ENCODE data around the gene SLIT1. TPM values are rescaled to one million over a fixed set of nuclear protein-coding genes. Genes with fewer than 3 reads are reported as not detected.

SLIT1 gene
- total and polyA plus RNA-seq, 4 experiments from 2014 or later, result 0.05 to 0.32 (median 0.28) TPM; not detected in 1

DNA sequence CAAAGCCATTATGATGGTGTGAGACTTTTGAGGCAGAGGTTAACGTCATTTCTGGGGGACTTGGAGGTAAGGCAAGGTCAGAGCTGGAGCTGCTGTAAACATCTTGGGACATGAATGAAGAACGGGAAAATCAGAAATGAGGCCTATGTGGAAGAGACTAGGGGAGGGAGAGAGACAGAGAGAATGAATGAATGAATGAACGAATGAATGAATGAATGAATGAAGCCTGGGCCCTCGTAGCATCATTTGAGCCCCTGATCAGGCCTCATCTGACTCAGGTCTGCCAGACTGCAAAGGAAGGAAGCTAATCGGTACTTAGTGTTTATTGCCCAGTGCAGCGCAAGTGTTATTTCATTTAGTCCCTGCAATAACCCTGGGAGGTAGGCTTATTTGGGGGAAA is 79.6 kb downstream of the SLIT1 start:
- CTCF ChIA-PET (ENCODE audit: partially characterized antibody), result interaction anchor here (1.2 kb wide), 2 partner anchors 24 to 50 kb away, joined by 3 read pairs; no protein-coding TSS in a partner anchor
- Mint-ChIP-seq H3K27ac (no peak overlapping the region), H3K27me3 (peaks cover 9 to 11% of the 10 kb centered on the region in 2 donors), H3K4me3 (no peak overlapping the region), H3K36me3 (no peaks in the 10 kb centered on the region), H3K4me1 (peaks cover 0 to 4% (median 0%) of the 10 kb centered on the region in 4 donors), H3K9me3 (peaks cover 0 to 2% (median 0%) of the 10 kb centered on the region in 8 donors)
- POLR2A ChIA-PET (ENCODE audit: partially characterized antibody), result no interaction called here
- no peak overlapping the region for H3K27ac ChIP-seq (ENCODE audit: low read depth, low read length)
- intact Hi-C loops (cut with micrococcal nuclease), result no loop called here
- H3K4me3 ChIP-seq (ENCODE audit: low read length in 2 of 2), result no peak overlapping the region
- no peaks in the 10 kb centered on the region for H3K36me3 ChIP-seq (ENCODE audit: insufficient read depth, low read length)
- no peaks in the 10 kb centered on the region for H3K27me3 ChIP-seq (ENCODE audit: insufficient read depth, low read length)
- H3K4me1 ChIP-seq (ENCODE audit: insufficient read depth, low read length), result no peaks in the 10 kb centered on the region
- DNase-seq, result no peak
- H3K9me3 ChIP-seq (ENCODE audit: control insufficient read depth in 1 of 2, low read length in 2 of 2), result no peaks in the 10 kb centered on the region

DNA sequence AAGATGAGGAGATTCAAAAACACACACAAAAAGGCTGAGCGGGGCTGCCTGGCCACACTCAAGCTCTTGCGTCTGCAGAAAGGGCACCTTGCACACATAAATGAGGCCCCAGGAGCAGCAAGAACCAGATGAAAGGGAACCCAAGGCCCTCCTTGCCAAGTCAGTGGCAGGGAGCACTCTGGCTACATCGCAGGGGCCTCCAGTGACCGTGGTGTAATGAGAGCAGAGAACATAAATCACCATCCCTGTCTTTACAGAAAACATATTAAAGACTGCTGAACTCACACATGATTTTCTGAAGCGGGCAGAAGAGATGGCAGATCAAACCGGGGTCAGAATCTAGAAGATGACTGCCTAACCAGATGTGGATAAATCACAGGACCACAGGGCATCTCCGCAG is 80.5 kb downstream of the SLIT1 start:
- Histone ChIP-seq H3K4me1 (ENCODE audit: insufficient read depth, low read length) (no peaks in the 10 kb centered on the region), H3K27me3 (ENCODE audit: insufficient read depth, low read length) (no peaks in the 10 kb centered on the region), H3K36me3 (ENCODE audit: insufficient read depth, low read length) (no peaks in the 10 kb centered on the region), H3K27ac (ENCODE audit: low read depth, low read length) (no peak overlapping the region), H3K9me3 (ENCODE audit: control insufficient read depth in 1 of 2, low read length in 2 of 2) (no peaks in the 10 kb centered on the region), H3K4me3 (ENCODE audit: low read length in 2 of 2) (no peak overlapping the region)
- ChIA-PET POLR2A (ENCODE audit: partially characterized antibody) (no interaction called here), CTCF (ENCODE audit: partially characterized antibody) (interaction anchor here (1.2 to 1.5 kb wide), 2 partner anchors 9 to 51 kb away, joined by 3 read pairs; no protein-coding TSS in a partner anchor)
- Mint-ChIP-seq H3K9me3 (peaks cover 0 to 2% (median 0%) of the 10 kb centered on the region in 8 donors), H3K4me3 (no peak overlapping the region), H3K36me3 (no peaks in the 10 kb centered on the region), H3K4me1 (peaks cover 0 to 4% (median 0%) of the 10 kb centered on the region in 4 donors), H3K27ac (no peak overlapping the region), H3K27me3 (peaks cover 10 to 13% of the 10 kb centered on the region in 2 donors)
- intact Hi-C loops (cut with micrococcal nuclease), result no loop called here
- no peak for DNase-seq

DNA sequence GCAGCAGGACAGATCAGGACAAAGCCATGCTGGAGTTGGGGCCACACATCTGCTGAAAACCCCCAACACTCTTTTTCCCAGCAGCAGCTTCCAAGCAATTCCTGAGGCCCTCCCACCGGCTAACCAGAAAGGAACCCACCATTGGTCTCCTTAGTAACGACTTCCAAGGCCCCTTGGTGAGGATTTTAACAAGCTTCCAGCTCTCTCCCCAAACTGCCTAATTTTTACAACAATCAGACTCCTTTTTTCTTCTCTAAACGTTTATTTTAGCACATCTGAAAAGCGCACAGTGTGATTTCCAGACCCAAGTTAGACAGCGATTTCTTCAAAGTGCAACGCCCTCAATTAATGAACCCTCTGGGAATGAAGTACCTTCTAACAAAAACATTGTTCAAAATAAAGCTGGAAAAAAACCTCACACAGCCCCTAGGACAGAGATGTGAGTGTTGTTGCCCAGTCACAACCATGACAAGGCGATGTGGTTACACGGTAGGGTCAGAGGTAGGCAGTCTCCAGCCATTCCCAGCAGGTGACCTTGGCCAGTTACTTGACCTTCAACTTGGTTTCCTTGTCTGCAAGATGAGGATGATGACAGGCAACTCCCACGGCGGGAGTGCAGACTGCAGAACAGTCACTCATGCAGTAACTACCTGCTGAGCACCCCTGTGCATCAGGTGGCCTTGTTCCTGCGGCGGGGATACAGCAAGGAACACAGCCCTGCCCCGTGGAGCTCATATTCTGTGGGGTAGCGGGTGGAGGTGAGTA is 82.3 kb downstream of the SLIT1 start:
- H3K4me1 Mint-ChIP-seq, result no peaks in the 10 kb centered on the region
- H3K27me3 ChIP-seq (ENCODE audit: insufficient read depth, low read length), result no peaks in the 10 kb centered on the region
- intact Hi-C loops (cut with micrococcal nuclease), result no loop called here
- peaks cover 6 to 11% of the 10 kb centered on the region in 2 donors for H3K27me3 Mint-ChIP-seq
- H3K9me3 Mint-ChIP-seq, result no peaks in the 10 kb centered on the region
- no peak overlapping the region for H3K27ac ChIP-seq (ENCODE audit: low read depth, low read length)
- no peaks in the 10 kb centered on the region for H3K36me3 Mint-ChIP-seq
- no peaks in the 10 kb centered on the region for H3K9me3 ChIP-seq (ENCODE audit: control insufficient read depth in 1 of 2, low read length in 2 of 2)
- no peak overlapping the region for H3K27ac Mint-ChIP-seq
- H3K4me1 ChIP-seq (ENCODE audit: insufficient read depth, low read length), result no peaks in the 10 kb centered on the region
- H3K36me3 ChIP-seq (ENCODE audit: insufficient read depth, low read length), result no peaks in the 10 kb centered on the region
- H3K4me3 Mint-ChIP-seq, result no peak overlapping the region
- ChIA-PET CTCF (ENCODE audit: partially characterized antibody) (interaction anchor here (1.5 kb wide), 1 partner anchor 11 kb away, joined by 3 read pairs; no protein-coding TSS in a partner anchor), POLR2A (ENCODE audit: partially characterized antibody) (no interaction called here)
- H3K4me3 ChIP-seq (ENCODE audit: low read length in 2 of 2), result no peak overlapping the region
- no peak for DNase-seq

DNA sequence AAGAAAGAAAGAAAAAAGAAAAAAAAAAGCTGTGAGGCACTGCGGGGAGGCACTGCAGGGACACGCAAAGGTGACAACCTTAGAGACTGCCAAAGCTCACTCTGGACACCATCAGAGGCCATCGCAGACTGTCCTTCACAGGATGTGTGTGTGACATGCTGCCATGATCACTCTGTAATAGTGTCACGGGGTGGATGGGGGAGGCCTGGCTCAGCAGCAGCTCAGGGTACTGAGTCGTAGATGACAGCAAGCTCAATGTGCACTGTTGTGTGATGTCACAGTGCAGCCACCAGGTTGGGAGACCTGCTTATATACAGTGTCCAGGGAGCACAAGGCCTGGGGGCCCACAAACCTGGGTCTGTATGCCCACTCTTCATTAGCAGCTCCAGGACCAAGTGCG is 83.3 kb downstream of the SLIT1 start:
- Histone ChIP-seq H3K27ac (ENCODE audit: low read depth, low read length) (no peak overlapping the region), H3K36me3 (ENCODE audit: insufficient read depth, low read length) (no peaks in the 10 kb centered on the region), H3K4me1 (ENCODE audit: insufficient read depth, low read length) (no peaks in the 10 kb centered on the region), H3K4me3 (ENCODE audit: low read length in 2 of 2) (no peak overlapping the region), H3K27me3 (ENCODE audit: insufficient read depth, low read length) (no peaks in the 10 kb centered on the region), H3K9me3 (ENCODE audit: control insufficient read depth in 1 of 2, low read length in 2 of 2) (no peaks in the 10 kb centered on the region)
- ChIA-PET POLR2A (ENCODE audit: partially characterized antibody) (no interaction called here), CTCF (ENCODE audit: partially characterized antibody) (interaction anchor here (1.0 kb wide), 1 partner anchor 20 kb away, joined by 5 read pairs; no protein-coding TSS in a partner anchor)
- no peaks in the 10 kb centered on the region for H3K36me3 Mint-ChIP-seq
- H3K4me1 Mint-ChIP-seq, result peaks cover 0 to 1% (median 0%) of the 10 kb centered on the region in 4 donors
- intact Hi-C loops (cut with micrococcal nuclease), result no loop called here
- H3K27me3 Mint-ChIP-seq, result peaks cover 6 to 15% of the 10 kb centered on the region in 2 donors
- H3K4me3 Mint-ChIP-seq, result no peak overlapping the region
- no peaks in the 10 kb centered on the region for H3K9me3 Mint-ChIP-seq
- no peak for DNase-seq
- H3K27ac Mint-ChIP-seq, result no peak overlapping the region

DNA sequence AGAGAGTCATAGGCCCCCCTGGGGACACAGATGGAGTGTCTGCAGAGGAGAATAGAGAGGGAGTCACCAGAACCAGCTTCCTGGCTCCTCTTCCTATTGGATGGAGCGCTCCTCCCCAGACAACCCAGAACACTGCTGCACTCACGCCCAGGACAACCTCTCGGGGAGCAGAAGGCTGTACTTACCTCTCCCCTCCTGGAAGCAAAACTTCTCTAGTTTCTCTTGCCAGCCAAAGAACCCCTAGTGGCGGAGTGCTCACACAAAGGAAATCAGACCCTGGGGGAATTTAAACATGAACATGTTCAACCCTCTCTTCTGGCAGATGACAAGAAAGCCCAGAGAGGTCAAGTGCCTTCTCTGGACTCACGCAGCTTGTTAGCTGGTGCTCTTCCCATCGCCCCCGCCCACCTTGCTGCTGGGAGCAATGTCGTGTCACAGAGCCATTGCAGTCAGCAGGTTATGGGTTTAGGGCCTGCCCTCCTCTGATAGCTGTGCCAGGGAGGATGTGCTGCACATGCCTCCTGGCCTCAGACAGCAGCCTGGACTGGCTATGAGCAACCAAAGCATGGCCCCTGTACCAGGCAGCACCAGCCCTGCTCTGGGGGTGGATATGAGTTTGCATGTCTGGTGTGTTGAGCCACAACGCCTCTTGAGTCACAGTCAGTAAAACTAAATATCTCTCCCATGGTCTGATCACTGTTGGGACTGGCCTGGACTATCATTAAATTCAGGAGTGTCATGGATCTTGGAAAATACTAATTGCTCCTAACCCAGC is 84.4 kb downstream of the SLIT1 start:
- POLR2A ChIA-PET (ENCODE audit: partially characterized antibody), result no interaction called here
- DNase-seq, result no peak
- no peaks in the 10 kb centered on the region for H3K9me3 ChIP-seq (ENCODE audit: control insufficient read depth in 1 of 2, low read length in 2 of 2)
- H3K4me3 ChIP-seq (ENCODE audit: low read length in 2 of 2), result no peak overlapping the region
- Mint-ChIP-seq H3K36me3 (no peaks in the 10 kb centered on the region), H3K4me1 (peaks cover 0 to 12% (median 6%) of the 10 kb centered on the region in 4 donors), H3K9me3 (no peaks in the 10 kb centered on the region), H3K4me3 (no peak overlapping the region), H3K27ac (no peak overlapping the region), H3K27me3 (peaks cover 9 to 15% of the 10 kb centered on the region in 2 donors)
- H3K27me3 ChIP-seq (ENCODE audit: insufficient read depth, low read length), result no peaks in the 10 kb centered on the region
- peaks cover 8% of the 10 kb centered on the region for H3K4me1 ChIP-seq (ENCODE audit: insufficient read depth, low read length)
- H3K36me3 ChIP-seq (ENCODE audit: insufficient read depth, low read length), result no peaks in the 10 kb centered on the region
- intact Hi-C loops (cut with micrococcal nuclease), result no loop called here
- CTCF ChIA-PET (ENCODE audit: partially characterized antibody), result no interaction called here
- no peak overlapping the region for H3K27ac ChIP-seq (ENCODE audit: low read depth, low read length)

DNA sequence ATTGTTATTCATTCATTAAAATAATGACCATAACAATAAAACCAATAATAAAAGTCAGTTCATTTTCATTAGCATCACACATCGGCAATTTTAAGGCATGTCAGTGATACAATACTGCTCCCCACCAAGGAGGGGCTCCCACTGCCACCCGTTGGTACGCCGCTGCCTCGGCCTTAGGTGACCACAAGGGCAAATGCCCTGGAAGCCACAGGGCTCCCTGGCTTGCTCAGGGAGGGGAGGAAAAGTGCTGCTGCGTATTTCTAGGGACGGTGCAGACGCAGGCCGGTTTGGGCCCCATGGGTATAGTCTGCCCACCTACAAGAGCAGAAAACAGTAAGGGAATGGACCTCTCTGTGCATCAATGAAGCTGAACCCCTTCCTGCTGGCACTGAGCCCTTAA is 85.1 kb downstream of the SLIT1 start:
- CTCF ChIA-PET (ENCODE audit: partially characterized antibody), result no interaction called here
- no peaks in the 10 kb centered on the region for H3K36me3 ChIP-seq (ENCODE audit: insufficient read depth, low read length)
- peaks cover 8 to 15% of the 10 kb centered on the region in 2 donors for H3K27me3 Mint-ChIP-seq
- no peaks in the 10 kb centered on the region for H3K9me3 Mint-ChIP-seq
- H3K4me3 Mint-ChIP-seq, result no peak overlapping the region
- peaks cover 1 to 18% (median 11%) of the 10 kb centered on the region in 4 donors for H3K4me1 Mint-ChIP-seq
- H3K9me3 ChIP-seq (ENCODE audit: control insufficient read depth in 1 of 2, low read length in 2 of 2), result no peaks in the 10 kb centered on the region
- no peaks in the 10 kb centered on the region for H3K36me3 Mint-ChIP-seq
- POLR2A ChIA-PET (ENCODE audit: partially characterized antibody), result no interaction called here
- no peak overlapping the region for H3K4me3 ChIP-seq (ENCODE audit: low read length in 2 of 2)
- H3K27me3 ChIP-seq (ENCODE audit: insufficient read depth, low read length), result no peaks in the 10 kb centered on the region
- DNase-seq, result no peak
- peaks cover 8% of the 10 kb centered on the region for H3K4me1 ChIP-seq (ENCODE audit: insufficient read depth, low read length)
- no peak overlapping the region for H3K27ac Mint-ChIP-seq
- H3K27ac ChIP-seq (ENCODE audit: low read depth, low read length), result no peak overlapping the region
- intact Hi-C loops (cut with micrococcal nuclease), result no loop called here

DNA sequence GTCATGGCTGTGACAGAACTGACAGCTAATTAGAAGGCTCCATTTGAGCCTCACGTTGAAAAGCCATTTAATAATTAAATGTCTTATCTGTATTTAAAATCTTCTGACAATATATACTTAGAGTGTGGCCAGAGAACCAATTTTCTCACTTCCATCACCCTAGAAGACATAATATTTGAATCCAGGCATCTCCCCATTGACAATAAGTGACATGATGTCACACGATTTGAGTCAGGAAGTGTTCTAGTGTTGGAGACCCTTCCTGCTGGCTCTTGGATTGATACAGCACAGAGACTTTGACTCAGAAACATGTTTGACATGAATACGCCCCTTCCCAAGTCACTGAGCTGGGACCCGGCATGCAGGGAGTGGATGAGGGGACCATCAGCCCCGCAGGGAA is 85.9 kb downstream of the SLIT1 start:
- no peaks in the 10 kb centered on the region for H3K36me3 Mint-ChIP-seq
- Histone ChIP-seq H3K27me3 (ENCODE audit: insufficient read depth, low read length) (no peaks in the 10 kb centered on the region), H3K36me3 (ENCODE audit: insufficient read depth, low read length) (no peaks in the 10 kb centered on the region), H3K9me3 (ENCODE audit: control insufficient read depth in 1 of 2, low read length in 2 of 2) (no peaks in the 10 kb centered on the region), H3K27ac (ENCODE audit: low read depth, low read length) (no peak overlapping the region), H3K4me1 (ENCODE audit: insufficient read depth, low read length) (peaks cover 8% of the 10 kb centered on the region), H3K4me3 (ENCODE audit: low read length in 2 of 2) (no peak overlapping the region)
- H3K4me3 Mint-ChIP-seq, result no peak overlapping the region
- no peak overlapping the region for H3K27ac Mint-ChIP-seq
- ChIA-PET POLR2A (ENCODE audit: partially characterized antibody) (no interaction called here), CTCF (ENCODE audit: partially characterized antibody) (interaction anchor here (1.2 kb wide), 1 partner anchor 18 kb away, joined by 3 read pairs; no protein-coding TSS in a partner anchor)
- intact Hi-C loops (cut with micrococcal nuclease), result no loop called here
- H3K9me3 Mint-ChIP-seq, result no peaks in the 10 kb centered on the region
- peaks cover 3 to 26% (median 14%) of the 10 kb centered on the region in 4 donors for H3K4me1 Mint-ChIP-seq
- no peak for DNase-seq
- H3K27me3 Mint-ChIP-seq, result peaks cover 8 to 15% of the 10 kb centered on the region in 2 donors

Measured in CD4-positive, alpha-beta memory T cell (primary cell).